Breast epithelium (tissue), 3 donors: ENCODE measurements around the gene NACC2.

Source experiments
- CTCF ChIP-seq, 3 donors: fragments of 450-650 bp; IDR thresholded peaks; one replicate each; pipeline ENCODE4 v1.5.1; 2016 to 2017; ENCODE audit warnings: antibody characterized with exemption in 3 of 3, mild to moderate bottlenecking in 3 of 3, moderate library complexity in 3 of 3
- POLR2A ChIP-seq: fragments of 450-650 bp; IDR thresholded peaks from one replicate; pipeline ENCODE4 v1.6.1; 2016; ENCODE audit warnings: antibody characterized with exemption, mild to moderate bottlenecking, moderate library complexity

- TF ChIP-seq POLR2A, result no peak
- TF ChIP-seq CTCF (IDR thresholded peaks at IDR 0.05), result no peak
Measured at GRCh38 chr9:136137321-136138265, 42.5 kb upstream of the NACC2 start.
